PC-3 (cell line): ENCODE measurements around the gene CTNNBIP1.

Source experiments
- EZH2 ChIP-seq: fragments of 300-600 bp; sonication (generic); IDR thresholded peaks from one replicate; pipeline ENCODE4 v1.6.1; 2017; ENCODE audit warnings: antibody characterized with exemption, mild to moderate bottlenecking, low read length; ENCODE audit not compliant: unreplicated experiment
- EZH2phosphoT487 ChIP-seq: fragments of 300-600 bp; sonication (generic); IDR thresholded peaks from 2 replicates; pipeline ENCODE4 v1.6.1; 2018; ENCODE audit warnings: mild to moderate bottlenecking, antibody characterized with exemption, low read length, borderline replicate concordance
- TF ChIP-seq, protein P1 (sequence below): fragments of 300-600 bp; sonication (generic); conservative IDR thresholded peaks from 2 replicates; pipeline ENCODE4 v1.5.1; 2017; ENCODE audit warnings: antibody characterized with exemption, low read depth, mild to moderate bottlenecking, low read length

DNA sequence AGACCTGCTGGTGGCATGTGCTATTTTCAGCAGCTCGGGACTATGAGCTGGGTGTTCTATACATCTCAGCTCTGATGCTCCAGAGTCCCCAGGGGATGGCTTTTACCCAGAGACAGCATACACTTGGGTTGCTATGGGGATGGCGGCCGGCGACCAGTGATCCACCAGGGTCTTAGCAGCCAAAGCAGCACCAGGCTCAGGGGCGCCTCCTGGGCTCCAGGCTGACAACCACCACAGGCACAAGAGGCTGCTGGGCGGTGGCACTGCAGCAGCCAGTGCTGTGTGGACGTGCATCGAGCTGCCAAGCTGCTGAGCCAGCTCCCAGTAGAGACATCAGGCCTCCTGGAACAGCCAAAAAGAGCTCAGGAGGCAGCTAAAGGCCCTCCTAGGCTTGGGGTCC is 48.7 kb downstream of the CTNNBIP1 start:
- TF ChIP-seq, protein P1, sequence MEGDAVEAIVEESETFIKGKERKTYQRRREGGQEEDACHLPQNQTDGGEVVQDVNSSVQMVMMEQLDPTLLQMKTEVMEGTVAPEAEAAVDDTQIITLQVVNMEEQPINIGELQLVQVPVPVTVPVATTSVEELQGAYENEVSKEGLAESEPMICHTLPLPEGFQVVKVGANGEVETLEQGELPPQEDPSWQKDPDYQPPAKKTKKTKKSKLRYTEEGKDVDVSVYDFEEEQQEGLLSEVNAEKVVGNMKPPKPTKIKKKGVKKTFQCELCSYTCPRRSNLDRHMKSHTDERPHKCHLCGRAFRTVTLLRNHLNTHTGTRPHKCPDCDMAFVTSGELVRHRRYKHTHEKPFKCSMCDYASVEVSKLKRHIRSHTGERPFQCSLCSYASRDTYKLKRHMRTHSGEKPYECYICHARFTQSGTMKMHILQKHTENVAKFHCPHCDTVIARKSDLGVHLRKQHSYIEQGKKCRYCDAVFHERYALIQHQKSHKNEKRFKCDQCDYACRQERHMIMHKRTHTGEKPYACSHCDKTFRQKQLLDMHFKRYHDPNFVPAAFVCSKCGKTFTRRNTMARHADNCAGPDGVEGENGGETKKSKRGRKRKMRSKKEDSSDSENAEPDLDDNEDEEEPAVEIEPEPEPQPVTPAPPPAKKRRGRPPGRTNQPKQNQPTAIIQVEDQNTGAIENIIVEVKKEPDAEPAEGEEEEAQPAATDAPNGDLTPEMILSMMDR = peak; percentile 20; the same call in 1 of the 2 replicates
- TF ChIP-seq EZH2 (no peak), EZH2phosphoT487 (no peak)
